Measurements from ENCODE around the gene CREB3. TPM values are rescaled to one million over a fixed set of nuclear protein-coding genes. Genes with fewer than 3 reads are reported as not detected.

Gene CREB3
- total RNA-seq, 1 experiment from 2014 or later: 22.4 TPM

DNA sequence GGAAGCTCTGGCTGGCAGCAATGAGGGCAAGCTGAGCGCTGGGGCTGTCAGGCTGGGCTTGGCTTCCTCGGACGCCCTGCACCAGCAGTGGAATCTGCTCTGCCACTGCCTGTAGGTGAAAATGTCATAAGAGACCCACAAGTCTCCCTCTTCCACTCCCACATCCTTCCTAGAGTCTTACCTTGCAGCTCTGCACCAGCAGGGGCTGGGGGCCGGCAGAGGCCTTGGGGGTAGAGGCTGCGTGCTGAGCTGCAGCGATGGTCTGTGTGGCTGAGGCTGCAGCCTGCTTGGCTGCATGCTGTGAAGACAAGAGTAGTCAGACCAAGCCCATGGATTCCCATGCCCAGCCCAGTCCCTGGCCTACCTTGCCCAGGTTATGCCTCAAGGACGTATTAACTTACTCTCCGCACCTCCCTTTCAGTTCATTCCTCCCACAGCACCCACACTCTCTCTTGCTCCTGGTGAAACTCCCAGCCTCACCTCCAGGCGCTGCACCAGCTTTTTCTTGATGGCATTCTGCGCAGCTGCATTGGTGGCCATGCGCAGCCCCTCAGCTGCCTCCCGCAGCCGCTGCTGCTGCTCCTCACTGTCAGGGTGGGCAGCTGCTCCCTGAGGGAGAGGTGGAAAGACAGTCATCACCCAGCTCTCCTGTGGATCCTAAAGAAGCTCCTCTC is 17.8 kb upstream of the CREB3 start:
- Histone ChIP-seq H3K4me1 (replicated peaks; ENCODE audit: insufficient read depth) (peaks cover 21% of the 10 kb centered on the region), H2AFZ (no peak overlapping the region), H4K20me1 (ENCODE audit: insufficient read depth) (no peaks in the 10 kb centered on the region), H3K27me3 (ENCODE audit: insufficient read depth, low read depth) (no peaks in the 10 kb centered on the region), H3K4me3 (no peak overlapping the region), H3K27ac (no peak overlapping the region), H3K36me3 (ENCODE audit: low read depth) (peaks cover 4% of the 10 kb centered on the region; the same call in 1 of the 2 replicates), H3K4me2 (no peak overlapping the region), H3F3A (ENCODE audit: insufficient read depth, low read depth) (peaks cover 19% of the 10 kb centered on the region), H3K9me2 (ENCODE audit: insufficient read depth) (no peaks in the 10 kb centered on the region), H3K79me2 (ENCODE audit: low read depth) (no peaks in the 10 kb centered on the region), H3K9me3 (ENCODE audit: insufficient read depth, low read depth) (no peaks in the 10 kb centered on the region)
- ChIA-PET POLR2A (ENCODE audit: unreplicated experiment) (no interaction called here), CTCF (interaction anchor here (0.6 kb wide), 1 partner anchor 1070 kb away, joined by 3 read pairs; no protein-coding TSS in a partner anchor)
- intact Hi-C loops (cut with micrococcal nuclease; ENCODE audit: unreplicated experiment): no loop called here
- TF ChIP-seq, protein P1, sequence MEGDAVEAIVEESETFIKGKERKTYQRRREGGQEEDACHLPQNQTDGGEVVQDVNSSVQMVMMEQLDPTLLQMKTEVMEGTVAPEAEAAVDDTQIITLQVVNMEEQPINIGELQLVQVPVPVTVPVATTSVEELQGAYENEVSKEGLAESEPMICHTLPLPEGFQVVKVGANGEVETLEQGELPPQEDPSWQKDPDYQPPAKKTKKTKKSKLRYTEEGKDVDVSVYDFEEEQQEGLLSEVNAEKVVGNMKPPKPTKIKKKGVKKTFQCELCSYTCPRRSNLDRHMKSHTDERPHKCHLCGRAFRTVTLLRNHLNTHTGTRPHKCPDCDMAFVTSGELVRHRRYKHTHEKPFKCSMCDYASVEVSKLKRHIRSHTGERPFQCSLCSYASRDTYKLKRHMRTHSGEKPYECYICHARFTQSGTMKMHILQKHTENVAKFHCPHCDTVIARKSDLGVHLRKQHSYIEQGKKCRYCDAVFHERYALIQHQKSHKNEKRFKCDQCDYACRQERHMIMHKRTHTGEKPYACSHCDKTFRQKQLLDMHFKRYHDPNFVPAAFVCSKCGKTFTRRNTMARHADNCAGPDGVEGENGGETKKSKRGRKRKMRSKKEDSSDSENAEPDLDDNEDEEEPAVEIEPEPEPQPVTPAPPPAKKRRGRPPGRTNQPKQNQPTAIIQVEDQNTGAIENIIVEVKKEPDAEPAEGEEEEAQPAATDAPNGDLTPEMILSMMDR (conservative IDR thresholded peaks at IDR 0.05): no peak
- no peak for TF ChIP-seq EZH2 (IDR thresholded peaks at IDR 0.05; ENCODE audit: low read depth)
- BruUV-seq (replicated peaks): no TSS peak
- DNase-seq: no peak

DNA sequence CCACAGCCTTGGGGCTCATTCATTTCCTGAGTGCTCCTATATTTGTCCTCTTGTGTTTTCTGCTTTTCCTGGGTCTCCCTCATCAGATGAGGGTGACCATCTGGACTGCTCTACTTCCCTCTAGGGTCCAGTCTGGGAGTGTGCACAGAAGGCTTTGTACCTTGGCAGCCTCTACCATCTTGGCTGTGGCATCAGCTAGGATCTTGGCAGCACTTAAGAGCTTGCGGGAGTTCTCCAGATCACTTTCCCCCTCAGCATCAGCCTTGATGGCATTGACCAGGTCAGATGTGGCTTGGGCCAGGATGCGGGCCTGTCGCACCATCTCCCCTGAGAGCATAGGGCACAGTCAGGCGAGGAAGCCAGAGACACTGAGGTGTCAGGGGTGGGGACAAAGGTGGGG is 16.2 kb upstream of the CREB3 start:
- CTCF ChIA-PET: no interaction called here

DNA sequence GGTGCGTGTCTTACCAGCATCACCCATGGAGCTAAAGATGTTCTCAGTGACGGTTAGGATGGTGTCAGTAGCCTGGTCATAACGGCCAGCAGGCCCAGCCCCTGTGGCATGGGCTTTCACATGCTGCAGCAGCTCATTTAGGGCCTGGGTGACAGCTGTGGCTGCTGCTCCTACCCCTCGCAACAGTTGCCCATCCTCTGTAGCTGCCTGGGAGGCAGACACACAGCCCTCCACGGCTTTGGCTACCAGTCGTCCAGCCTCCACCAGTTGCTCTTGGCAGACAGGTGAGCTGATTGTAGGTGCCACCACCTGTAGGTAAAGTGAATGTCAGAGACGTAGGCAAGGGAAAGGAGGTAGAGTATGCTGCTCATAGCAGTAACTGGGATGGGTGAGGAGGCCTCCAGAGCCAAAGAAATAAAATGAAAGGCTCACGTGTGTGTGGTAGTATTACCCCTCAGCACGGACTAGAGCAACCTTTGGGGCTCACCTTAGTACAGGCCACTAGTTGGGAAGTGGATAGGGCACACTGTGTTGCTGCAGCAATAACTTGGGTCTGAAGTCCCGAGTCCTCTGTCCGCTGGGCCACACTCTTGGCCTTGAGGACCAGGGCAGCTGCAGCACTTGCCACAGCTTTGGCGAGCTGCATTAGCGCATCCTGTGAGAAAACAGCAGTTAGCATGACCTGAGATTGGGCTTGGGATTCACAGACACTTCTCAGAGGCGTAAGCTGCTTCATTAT is 15.2 kb upstream of the CREB3 start:
- H3K4me2 ChIP-seq: no peak overlapping the region
- H3K36me3 ChIP-seq (ENCODE audit: low read depth): peaks cover 4% of the 10 kb centered on the region; the same call in 1 of the 2 replicates
- DNase-seq: no peak
- ChIA-PET POLR2A (ENCODE audit: unreplicated experiment) (interaction anchor here (0.6 kb wide), 1 partner anchor 636 kb away, joined by 20 read pairs; no protein-coding TSS in a partner anchor), CTCF (no interaction called here)
- H3K9me2 ChIP-seq (ENCODE audit: insufficient read depth): no peaks in the 10 kb centered on the region
- no TSS peak for BruUV-seq (replicated peaks)
- no peaks in the 10 kb centered on the region for H3K9me3 ChIP-seq (ENCODE audit: insufficient read depth, low read depth)
- no peak overlapping the region for H3K27ac ChIP-seq
- intact Hi-C loops (cut with micrococcal nuclease; ENCODE audit: unreplicated experiment): no loop called here
- H3F3A ChIP-seq (ENCODE audit: insufficient read depth, low read depth): peaks cover 8% of the 10 kb centered on the region; the same call in 1 of the 2 replicates
- H4K20me1 ChIP-seq (ENCODE audit: insufficient read depth): no peaks in the 10 kb centered on the region
- H2AFZ ChIP-seq: no peak overlapping the region
- no peaks in the 10 kb centered on the region for H3K27me3 ChIP-seq (ENCODE audit: insufficient read depth, low read depth)
- no peak for TF ChIP-seq EZH2 (IDR thresholded peaks at IDR 0.05; ENCODE audit: low read depth)
- TF ChIP-seq, protein P1 (conservative IDR thresholded peaks at IDR 0.05): no peak
- no peak overlapping the region for H3K4me3 ChIP-seq
- peaks cover 8% of the 10 kb centered on the region for H3K4me1 ChIP-seq (replicated peaks; ENCODE audit: insufficient read depth)
- H3K79me2 ChIP-seq (ENCODE audit: low read depth): no peaks in the 10 kb centered on the region

More for the DNA sequence above, 16.2 kb upstream of the CREB3 start:
- Histone ChIP-seq H3K4me3 (no peak overlapping the region), H3K4me2 (no peak overlapping the region), H4K20me1 (ENCODE audit: insufficient read depth) (no peaks in the 10 kb centered on the region), H3K4me1 (replicated peaks; ENCODE audit: insufficient read depth) (peaks cover 19% of the 10 kb centered on the region), H3K27ac (no peak overlapping the region), H3K9me2 (ENCODE audit: insufficient read depth) (no peaks in the 10 kb centered on the region), H3K79me2 (ENCODE audit: low read depth) (no peaks in the 10 kb centered on the region), H3F3A (ENCODE audit: insufficient read depth, low read depth) (peaks cover 17% of the 10 kb centered on the region), H3K9me3 (ENCODE audit: insufficient read depth, low read depth) (no peaks in the 10 kb centered on the region), H2AFZ (no peak overlapping the region), H3K27me3 (ENCODE audit: insufficient read depth, low read depth) (no peaks in the 10 kb centered on the region), H3K36me3 (ENCODE audit: low read depth) (peaks cover 4% of the 10 kb centered on the region; the same call in 1 of the 2 replicates)
- no TSS peak for BruUV-seq (replicated peaks)
- TF ChIP-seq EZH2 (IDR thresholded peaks at IDR 0.05; ENCODE audit: low read depth): no peak
- TF ChIP-seq, protein P1 (conservative IDR thresholded peaks at IDR 0.05): no peak
- intact Hi-C loops (cut with micrococcal nuclease; ENCODE audit: unreplicated experiment): no loop called here
- POLR2A ChIA-PET (ENCODE audit: unreplicated experiment): interaction anchor here (0.7 kb wide), 1 partner anchor 33 kb away, joined by 3 read pairs; no protein-coding TSS in a partner anchor
- no peak for DNase-seq

Data from PC-9 (cell line).